Esophagus squamous epithelium (tissue), 4 donors: ENCODE results near the gene MDM1.

Experiments used
- CTCF ChIP-seq, 6 experiments: fragments of 450-650 bp in 4 of 6; fragments of 200-600 bp in 2 of 6; sonication (generic) in 2 of 6; IDR thresholded peaks; one replicate each; pipeline ENCODE4 v1.5.1; 2016 to 2019; ENCODE audit warnings: antibody characterized with exemption in 6 of 6, mild to moderate bottlenecking in 4 of 6, moderate library complexity in 4 of 6
- POLR2A ChIP-seq, 4 donors: fragments of 450-650 bp; IDR thresholded peaks; one replicate each; pipeline ENCODE4 v1.6.1; 2017; ENCODE audit warnings: antibody characterized with exemption in 4 of 4, mild to moderate bottlenecking in 4 of 4, moderate library complexity in 3 of 4

- TF ChIP-seq CTCF (IDR thresholded peaks at IDR 0.05) (no peak), POLR2A (IDR thresholded peaks at IDR 0.05) (no peak)
These were observed 46.6 kb downstream of the MDM1 start for GRCh38 chr12:68285541-68285940.
